ENCODE data around the gene SLC2A1.
"Not testable (repeated sequence)": the region's sequence is repeated elsewhere in the genome, so short reads cannot be mapped to it uniquely, and the experiment has no call there.

SLC2A1 gene

GRCh38 chr1:42908046-42908445, 50.6 kb downstream of the SLC2A1 start:
- DNase-seq = no peak
- H2BK5ac ChIP-seq (ENCODE audit: low read length) = no peak overlapping the region
- H3K56ac ChIP-seq (ENCODE audit: low read length) = no peak overlapping the region
- WGBS (ENCODE audit: extremely low coverage, insufficient coverage, low lambda C conversion rate) = no CpG with 5 or more reads among the region's 3 CpGs
- H3K27me3 ChIP-seq (ENCODE audit: insufficient read depth, low read length, poor library complexity) = no peaks in the 10 kb centered on the region
- no peak overlapping the region for H4K8ac ChIP-seq (ENCODE audit: low read depth, low read length)
- no peak overlapping the region for H3K18ac ChIP-seq (ENCODE audit: low read length)
- H2BK120ac ChIP-seq (ENCODE audit: low read depth, low read length) = no peak overlapping the region
- no peak overlapping the region for H3K4me3 ChIP-seq (ENCODE audit: low read length)
- H2BK15ac ChIP-seq (replicated peaks; ENCODE audit: low read depth) = no peak overlapping the region
- no peak overlapping the region for H3K4ac ChIP-seq (ENCODE audit: low read depth, low read length)
- H3K79me2 ChIP-seq (ENCODE audit: control insufficient read depth, insufficient read depth, low read length) = no peaks in the 10 kb centered on the region
- no peaks in the 10 kb centered on the region for H3K36me3 ChIP-seq (ENCODE audit: control insufficient read depth, insufficient read depth, low read length)
- H4K5ac ChIP-seq (ENCODE audit: low read length) = no peak overlapping the region
- no peak overlapping the region for H3K23ac ChIP-seq (ENCODE audit: low read length)
- no peak overlapping the region for H3K27ac ChIP-seq (ENCODE audit: low read depth, low read length)
- H3K79me1 ChIP-seq (ENCODE audit: low read length) = no peaks in the 10 kb centered on the region
- no peak overlapping the region for H2AK5ac ChIP-seq (ENCODE audit: low read length)
- H3K4me1 ChIP-seq (ENCODE audit: control insufficient read depth, low read depth, low read length) = no peaks in the 10 kb centered on the region
- no peak overlapping the region for H3K9ac ChIP-seq (ENCODE audit: low read length)
- H3K4me2 ChIP-seq (ENCODE audit: low read length) = no peak overlapping the region

GRCh38 chr1:42904434-42904833, 54.2 kb downstream of the SLC2A1 start:
- H2BK15ac ChIP-seq (replicated peaks; ENCODE audit: low read depth) = no peak overlapping the region
- no peak overlapping the region for H4K8ac ChIP-seq (ENCODE audit: low read depth, low read length)
- H4K5ac ChIP-seq (ENCODE audit: low read length) = no peak overlapping the region
- no peak overlapping the region for H2BK120ac ChIP-seq (ENCODE audit: low read depth, low read length)
- no peak overlapping the region for H3K56ac ChIP-seq (ENCODE audit: low read length)
- H3K9ac ChIP-seq (ENCODE audit: low read length) = no peak overlapping the region
- H3K36me3 ChIP-seq (ENCODE audit: control insufficient read depth, insufficient read depth, low read length) = no peaks in the 10 kb centered on the region
- H2AK5ac ChIP-seq (ENCODE audit: low read length) = no peak overlapping the region
- H3K4me3 ChIP-seq (ENCODE audit: low read length) = no peak overlapping the region
- no peaks in the 10 kb centered on the region for H3K27me3 ChIP-seq (ENCODE audit: insufficient read depth, low read length, poor library complexity)
- no peak overlapping the region for H3K18ac ChIP-seq (ENCODE audit: low read length)
- H3K4me1 ChIP-seq (ENCODE audit: control insufficient read depth, low read depth, low read length) = no peaks in the 10 kb centered on the region
- no CpG with 5 or more reads among the region's 1 CpG for WGBS (ENCODE audit: extremely low coverage, insufficient coverage, low lambda C conversion rate)
- no peak overlapping the region for H3K27ac ChIP-seq (ENCODE audit: low read depth, low read length)
- no peaks in the 10 kb centered on the region for H3K79me2 ChIP-seq (ENCODE audit: control insufficient read depth, insufficient read depth, low read length)
- DNase-seq = peak; percentile 61
- H3K23ac ChIP-seq (ENCODE audit: low read length) = no peak overlapping the region
- no peak overlapping the region for H2BK5ac ChIP-seq (ENCODE audit: low read length)
- no peak overlapping the region for H3K4ac ChIP-seq (ENCODE audit: low read depth, low read length)
- H3K79me1 ChIP-seq (ENCODE audit: low read length) = no peaks in the 10 kb centered on the region
- H3K4me2 ChIP-seq (ENCODE audit: low read length) = no peak overlapping the region

- not testable (repeated sequence) for H2BK15ac ChIP-seq (replicated peaks; ENCODE audit: low read depth); H3K23ac ChIP-seq (ENCODE audit: low read length); H2BK120ac ChIP-seq (ENCODE audit: low read depth, low read length); H3K9ac ChIP-seq (ENCODE audit: low read length); H3K79me1 ChIP-seq (ENCODE audit: low read length); H3K4ac ChIP-seq (ENCODE audit: low read depth, low read length); H4K5ac ChIP-seq (ENCODE audit: low read length); H3K18ac ChIP-seq (ENCODE audit: low read length); H3K4me3 ChIP-seq (ENCODE audit: low read length); DNase-seq; H4K8ac ChIP-seq (ENCODE audit: low read depth, low read length); H3K27ac ChIP-seq (ENCODE audit: low read depth, low read length); H3K79me2 ChIP-seq (ENCODE audit: control insufficient read depth, insufficient read depth, low read length); H2AK5ac ChIP-seq (ENCODE audit: low read length); H3K4me2 ChIP-seq (ENCODE audit: low read length); H3K36me3 ChIP-seq (ENCODE audit: control insufficient read depth, insufficient read depth, low read length); H2BK5ac ChIP-seq (ENCODE audit: low read length); H3K27me3 ChIP-seq (ENCODE audit: insufficient read depth, low read length, poor library complexity); H3K56ac ChIP-seq (ENCODE audit: low read length); H3K4me1 ChIP-seq (ENCODE audit: control insufficient read depth, low read depth, low read length)
- no CpG with 5 or more reads among the region's 4 CpGs for WGBS (ENCODE audit: extremely low coverage, insufficient coverage, low lambda C conversion rate)
These were observed 58.7 kb downstream of the SLC2A1 start for GRCh38 chr1:42899960-42900359.

- Histone ChIP-seq H3K27ac (ENCODE audit: low read depth, low read length) (no peak overlapping the region), H3K36me3 (ENCODE audit: control insufficient read depth, insufficient read depth, low read length) (no peaks in the 10 kb centered on the region), H3K4ac (ENCODE audit: low read depth, low read length) (no peak overlapping the region), H3K4me2 (ENCODE audit: low read length) (no peak overlapping the region), H2BK5ac (ENCODE audit: low read length) (no peak overlapping the region), H4K8ac (ENCODE audit: low read depth, low read length) (no peak overlapping the region), H3K79me2 (ENCODE audit: control insufficient read depth, insufficient read depth, low read length) (no peaks in the 10 kb centered on the region), H3K4me3 (ENCODE audit: low read length) (no peak overlapping the region), H2AK5ac (ENCODE audit: low read length) (no peak overlapping the region), H3K23ac (ENCODE audit: low read length) (no peak overlapping the region), H3K18ac (ENCODE audit: low read length) (no peak overlapping the region), H2BK15ac (replicated peaks; ENCODE audit: low read depth) (no peak overlapping the region), H3K9ac (ENCODE audit: low read length) (no peak overlapping the region), H3K56ac (ENCODE audit: low read length) (no peak overlapping the region), H2BK120ac (ENCODE audit: low read depth, low read length) (no peak overlapping the region), H3K4me1 (ENCODE audit: control insufficient read depth, low read depth, low read length) (no peaks in the 10 kb centered on the region), H3K79me1 (ENCODE audit: low read length) (no peaks in the 10 kb centered on the region), H4K5ac (ENCODE audit: low read length) (no peak overlapping the region), H3K27me3 (ENCODE audit: insufficient read depth, low read length, poor library complexity) (no peaks in the 10 kb centered on the region)
- no CpG with 5 or more reads among the region's 5 CpGs for whole genome bisulfite sequencing (ENCODE audit: extremely low coverage, insufficient coverage, low lambda C conversion rate)
- no peak for DNase-seq
These were observed 67.1 kb downstream of the SLC2A1 start for GRCh38 chr1:42891465-42892138.

GRCh38 chr1:42889264-42889663, 69.4 kb downstream of the SLC2A1 start:
- H3K56ac ChIP-seq (ENCODE audit: low read length) = no peak overlapping the region
- no CpG with 5 or more reads among the region's 4 CpGs for WGBS (ENCODE audit: extremely low coverage, insufficient coverage, low lambda C conversion rate)
- no peaks in the 10 kb centered on the region for H3K4me1 ChIP-seq (ENCODE audit: control insufficient read depth, low read depth, low read length)
- H3K4me2 ChIP-seq (ENCODE audit: low read length) = no peak overlapping the region
- H2BK5ac ChIP-seq (ENCODE audit: low read length) = no peak overlapping the region
- no peaks in the 10 kb centered on the region for H3K27me3 ChIP-seq (ENCODE audit: insufficient read depth, low read length, poor library complexity)
- no peak overlapping the region for H3K27ac ChIP-seq (ENCODE audit: low read depth, low read length)
- no peaks in the 10 kb centered on the region for H3K79me1 ChIP-seq (ENCODE audit: low read length)
- no peaks in the 10 kb centered on the region for H3K36me3 ChIP-seq (ENCODE audit: control insufficient read depth, insufficient read depth, low read length)
- H2BK120ac ChIP-seq (ENCODE audit: low read depth, low read length) = no peak overlapping the region
- H3K18ac ChIP-seq (ENCODE audit: low read length) = no peak overlapping the region
- H2AK5ac ChIP-seq (ENCODE audit: low read length) = no peak overlapping the region
- no peak overlapping the region for H4K5ac ChIP-seq (ENCODE audit: low read length)
- no peak for DNase-seq
- H2BK15ac ChIP-seq (replicated peaks; ENCODE audit: low read depth) = no peak overlapping the region
- H3K4ac ChIP-seq (ENCODE audit: low read depth, low read length) = no peak overlapping the region
- H4K8ac ChIP-seq (ENCODE audit: low read depth, low read length) = no peak overlapping the region
- H3K9ac ChIP-seq (ENCODE audit: low read length) = no peak overlapping the region
- H3K4me3 ChIP-seq (ENCODE audit: low read length) = no peak overlapping the region
- H3K79me2 ChIP-seq (ENCODE audit: control insufficient read depth, insufficient read depth, low read length) = no peaks in the 10 kb centered on the region
- no peak overlapping the region for H3K23ac ChIP-seq (ENCODE audit: low read length)

GRCh38 chr1:42888013-42888633, 70.5 kb downstream of the SLC2A1 start:
- DNase-seq = no peak
- WGBS (ENCODE audit: extremely low coverage, insufficient coverage, low lambda C conversion rate) = no CpG with 5 or more reads among the region's 31 CpGs
- H3K4ac ChIP-seq (ENCODE audit: low read depth, low read length) = no peak overlapping the region

More at GRCh38 chr1:42888013-42888633, 70.5 kb downstream of the SLC2A1 start:
- Histone ChIP-seq H3K4me3 (ENCODE audit: low read length) (no peak overlapping the region), H3K79me2 (ENCODE audit: control insufficient read depth, insufficient read depth, low read length) (no peaks in the 10 kb centered on the region), H3K27me3 (ENCODE audit: insufficient read depth, low read length, poor library complexity) (no peaks in the 10 kb centered on the region), H4K8ac (ENCODE audit: low read depth, low read length) (no peak overlapping the region), H3K4me2 (ENCODE audit: low read length) (no peak overlapping the region), H3K4me1 (ENCODE audit: control insufficient read depth, low read depth, low read length) (no peaks in the 10 kb centered on the region), H4K5ac (ENCODE audit: low read length) (no peak overlapping the region), H2BK120ac (ENCODE audit: low read depth, low read length) (no peak overlapping the region), H3K9ac (ENCODE audit: low read length) (no peak overlapping the region), H3K18ac (ENCODE audit: low read length) (no peak overlapping the region), H2BK15ac (replicated peaks; ENCODE audit: low read depth) (no peak overlapping the region), H3K79me1 (ENCODE audit: low read length) (no peaks in the 10 kb centered on the region), H3K56ac (ENCODE audit: low read length) (no peak overlapping the region), H3K36me3 (ENCODE audit: control insufficient read depth, insufficient read depth, low read length) (no peaks in the 10 kb centered on the region), H3K23ac (ENCODE audit: low read length) (no peak overlapping the region), H2AK5ac (ENCODE audit: low read length) (no peak overlapping the region), H2BK5ac (ENCODE audit: low read length) (no peak overlapping the region), H3K27ac (ENCODE audit: low read depth, low read length) (no peak overlapping the region)

Measured in mesendoderm (in vitro differentiated cells).